HL-60/S4 treated with phorbol 12-myristate 13-acetate at 8.2 ng/mL for 4 days and 3 days (cell line): ENCODE results near the gene SLC10A2.

ENCODE experiments used
- in situ Hi-C: fragments of 300-500 bp; cut with MboI; formaldehyde crosslinking; loops from 2 replicates; pipeline ENCODE4 v1.15.0; 2022; ENCODE audit warnings: low sequenced_read_pairs

SLC10A2 gene

DNA sequence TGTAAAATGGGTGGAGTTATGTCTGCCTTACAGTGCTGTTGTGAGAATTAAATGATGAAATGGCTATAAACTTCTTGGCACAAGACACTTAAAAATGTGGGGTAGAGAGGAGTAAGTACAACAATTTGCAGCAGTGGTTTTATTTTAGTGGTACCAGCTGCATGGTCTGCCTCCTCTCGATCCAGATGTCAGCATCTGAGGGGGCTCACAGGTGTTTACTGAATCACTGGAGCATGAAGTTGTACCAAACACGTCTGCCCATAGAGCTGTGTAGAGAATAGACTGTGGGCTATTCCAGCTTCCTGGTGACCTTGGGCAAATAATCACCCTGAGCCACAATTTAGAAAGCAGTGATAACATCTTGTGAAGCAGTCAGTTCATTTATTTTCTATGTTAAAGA is 11.1 kb downstream of the SLC10A2 start:
- in situ Hi-C loops = no loop called here

DNA sequence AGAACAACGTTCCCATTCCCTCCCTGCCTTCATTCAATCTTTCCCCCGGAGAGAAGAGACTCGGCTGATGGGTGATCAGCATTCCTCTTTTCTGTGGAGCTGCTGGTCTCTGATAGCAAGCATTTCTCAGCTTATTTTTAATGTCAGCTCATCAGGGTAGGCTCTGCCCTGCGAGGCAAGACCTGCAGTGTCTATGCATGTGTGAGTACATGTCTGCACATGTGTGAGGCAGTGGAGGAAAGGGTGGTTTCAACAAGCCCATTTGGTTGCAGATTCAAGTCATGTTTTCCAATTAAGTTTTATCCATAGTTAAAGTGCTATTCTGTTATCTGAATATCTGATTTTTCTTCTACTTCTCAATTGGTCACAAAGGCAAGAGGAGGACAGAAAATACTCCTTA is 19.5 kb downstream of the SLC10A2 start:
- in situ Hi-C loops = no loop called here

DNA sequence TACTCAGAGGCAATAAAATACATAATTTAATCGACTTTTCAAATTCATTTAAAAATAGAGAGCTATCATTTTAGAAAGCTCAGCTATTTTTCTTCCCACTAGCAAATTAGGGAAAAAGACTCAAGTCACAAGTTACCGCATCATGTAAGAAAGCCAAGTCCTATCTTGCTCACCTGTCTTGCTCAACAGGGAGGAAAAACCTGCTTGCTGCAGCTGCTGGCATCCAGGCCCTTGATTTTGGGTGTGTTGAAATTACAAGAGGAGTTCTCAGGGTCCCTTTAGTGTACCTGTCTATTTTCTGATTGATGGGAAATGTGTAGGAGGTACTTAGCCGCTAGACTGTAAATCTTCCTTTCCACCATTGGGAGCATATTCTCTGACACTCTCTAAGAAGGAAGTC is 22.2 kb downstream of the SLC10A2 start:
- in situ Hi-C loops = no loop called here

DNA sequence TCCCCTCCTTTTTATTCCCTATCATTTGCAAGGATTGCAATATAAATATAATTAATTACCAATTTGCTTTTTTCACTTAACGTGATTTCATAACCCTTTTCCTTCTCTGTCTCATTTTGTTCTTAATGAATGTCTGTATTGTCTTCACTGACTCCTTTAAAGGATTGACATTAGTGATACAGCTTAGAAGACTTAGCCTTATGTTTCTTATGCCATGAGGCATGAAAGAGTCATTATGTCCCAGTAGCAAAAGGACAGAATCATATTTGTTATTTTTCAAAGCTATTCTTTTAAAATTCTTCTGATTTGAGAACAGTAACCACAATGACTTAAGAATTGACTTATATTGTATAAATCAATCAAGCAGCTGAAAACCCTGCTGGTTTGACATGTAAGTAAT is 26.2 kb downstream of the SLC10A2 start:
- in situ Hi-C loops = no loop called here

DNA sequence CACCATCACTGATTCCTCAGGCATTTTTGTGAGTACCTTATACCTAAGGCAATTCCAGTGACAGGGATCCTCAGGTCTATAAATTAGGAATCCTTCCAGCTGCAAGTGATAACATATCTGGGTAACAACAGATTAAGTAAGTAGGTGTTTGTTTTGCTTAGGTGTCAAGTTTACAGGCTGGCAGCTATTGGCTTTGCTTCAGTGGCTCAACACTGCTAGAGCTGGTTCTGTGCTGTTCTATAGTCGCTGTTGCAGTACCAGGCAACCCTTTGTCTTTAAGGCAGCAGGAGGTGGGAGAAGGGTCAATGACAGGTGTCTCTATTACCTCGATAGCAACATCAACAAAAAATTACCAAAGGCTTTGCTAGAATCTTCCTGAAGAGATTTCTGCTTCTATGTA is 27.0 kb downstream of the SLC10A2 start:
- in situ Hi-C loops = no loop called here

DNA sequence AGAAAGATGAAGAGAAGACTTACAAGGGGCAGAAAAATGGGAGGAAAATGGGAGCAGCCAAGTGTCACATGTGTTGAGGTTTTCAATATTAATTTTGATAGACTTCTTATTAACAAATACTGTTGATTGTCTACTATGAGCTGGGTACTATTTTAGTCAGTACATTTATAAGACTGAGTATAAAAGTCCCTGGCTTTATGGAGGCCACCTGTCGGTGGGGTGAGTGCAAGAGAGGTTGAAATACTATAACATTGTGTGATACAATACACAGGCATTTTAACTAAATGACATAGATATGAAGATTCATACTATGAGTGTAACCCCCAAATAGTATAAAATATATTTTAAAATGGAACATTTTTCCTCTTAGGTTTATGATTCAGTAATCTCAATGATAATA is 29.9 kb downstream of the SLC10A2 start:
- in situ Hi-C loops = no loop called here

DNA sequence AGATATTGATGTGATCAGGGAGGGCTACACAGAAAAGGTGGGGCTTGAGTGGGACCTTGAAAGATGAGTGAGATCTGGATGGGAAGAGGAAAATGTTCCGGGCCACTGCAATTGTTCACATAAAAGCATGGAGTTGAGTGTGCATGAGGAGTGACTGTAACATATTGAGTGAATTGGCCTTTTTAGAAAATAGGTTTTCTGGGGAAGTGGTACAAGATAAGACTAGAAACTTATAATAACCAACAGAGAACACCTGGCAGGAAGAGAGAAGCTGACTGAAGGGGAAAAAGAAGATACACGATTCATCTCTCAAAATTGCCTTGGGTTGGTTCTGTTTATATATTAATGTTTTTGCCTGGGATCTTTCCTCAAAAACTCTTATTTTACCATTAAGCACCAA is 32.2 kb downstream of the SLC10A2 start:
- in situ Hi-C loops = no loop called here

DNA sequence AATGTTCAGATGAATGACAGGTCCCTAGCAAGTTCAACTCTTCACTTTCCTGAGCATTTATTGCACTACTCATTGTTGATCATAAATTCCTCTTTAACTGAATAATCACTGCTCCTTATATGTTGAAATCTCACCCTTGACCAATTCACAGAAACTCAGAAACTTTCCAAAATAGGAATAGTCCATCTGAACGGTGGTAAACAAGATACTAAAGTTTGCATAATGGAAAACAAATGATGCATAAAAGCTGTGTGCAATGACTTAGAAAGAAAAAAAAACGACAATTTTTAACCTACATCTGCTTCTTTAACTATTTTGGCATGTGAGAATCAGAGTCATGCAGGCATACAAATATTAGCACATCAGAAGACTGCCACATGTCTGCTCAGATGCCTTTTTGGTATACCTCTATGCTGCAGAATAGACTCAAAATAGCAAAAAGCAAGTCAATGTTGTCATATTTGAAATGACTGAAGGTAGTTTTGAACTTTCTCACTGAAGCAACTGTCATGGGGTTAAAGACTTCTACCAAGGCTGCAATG is 34.8 kb downstream of the SLC10A2 start:
- in situ Hi-C loops = no loop called here

DNA sequence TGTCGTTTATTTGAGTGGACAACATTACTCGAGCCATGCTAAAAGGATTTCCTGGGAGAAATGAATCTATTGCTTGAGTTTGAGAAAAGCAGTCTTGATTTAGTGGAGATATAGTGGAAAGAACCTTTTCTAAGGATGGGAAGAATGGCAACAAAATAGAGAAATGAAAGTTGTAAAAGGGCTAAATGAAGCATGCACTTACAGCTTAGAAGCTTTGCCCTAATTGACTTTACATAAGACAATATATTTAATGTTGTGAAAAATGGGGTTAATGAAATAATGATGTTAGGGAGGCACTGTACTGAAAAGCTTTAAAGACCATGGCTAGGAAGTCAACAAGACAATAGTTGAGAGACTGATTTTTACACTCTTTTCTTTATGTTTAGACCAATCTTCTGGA is 35.4 kb downstream of the SLC10A2 start:
- in situ Hi-C loops = no loop called here

DNA sequence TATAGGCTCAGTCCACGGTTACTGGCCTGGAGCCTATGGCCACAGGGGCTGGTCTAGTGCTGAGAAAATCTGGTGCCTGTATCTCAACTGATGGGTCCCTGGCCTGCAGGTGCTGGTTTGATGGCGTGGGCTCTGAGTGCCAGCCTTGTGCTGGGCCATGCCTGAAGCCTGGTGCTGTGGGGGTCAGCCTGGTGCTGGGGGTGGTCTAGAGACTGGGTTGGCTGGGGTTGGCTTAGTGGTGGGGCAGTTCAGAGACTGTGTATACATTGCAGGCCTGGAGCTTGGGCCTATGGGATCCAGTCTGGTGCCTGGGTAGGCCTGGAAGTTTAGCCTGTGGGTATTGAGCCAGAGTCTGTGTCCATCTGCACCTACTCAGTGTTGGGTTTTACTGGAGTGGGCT is 36.4 kb downstream of the SLC10A2 start:
- in situ Hi-C loops = no loop called here

DNA sequence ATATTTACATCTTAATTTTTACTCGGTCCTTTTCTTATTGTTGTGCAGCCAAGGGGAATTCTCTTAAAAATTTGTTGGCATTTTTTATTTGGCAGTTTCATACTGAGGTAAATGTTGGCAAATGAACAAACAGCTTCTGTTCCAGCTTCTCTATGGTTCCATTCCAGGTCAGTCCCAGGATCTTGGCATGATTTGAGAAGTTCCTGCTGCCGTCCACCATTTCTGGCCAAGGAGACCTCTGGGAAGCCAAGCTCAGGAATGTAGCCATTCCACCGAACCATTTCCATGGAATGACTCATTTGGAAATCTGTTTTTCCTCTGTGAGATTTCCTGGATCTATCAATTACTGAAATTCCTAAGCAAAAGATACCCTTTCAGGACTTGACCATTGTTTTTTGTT is 43.9 kb downstream of the SLC10A2 start:
- in situ Hi-C loops = no loop called here

DNA sequence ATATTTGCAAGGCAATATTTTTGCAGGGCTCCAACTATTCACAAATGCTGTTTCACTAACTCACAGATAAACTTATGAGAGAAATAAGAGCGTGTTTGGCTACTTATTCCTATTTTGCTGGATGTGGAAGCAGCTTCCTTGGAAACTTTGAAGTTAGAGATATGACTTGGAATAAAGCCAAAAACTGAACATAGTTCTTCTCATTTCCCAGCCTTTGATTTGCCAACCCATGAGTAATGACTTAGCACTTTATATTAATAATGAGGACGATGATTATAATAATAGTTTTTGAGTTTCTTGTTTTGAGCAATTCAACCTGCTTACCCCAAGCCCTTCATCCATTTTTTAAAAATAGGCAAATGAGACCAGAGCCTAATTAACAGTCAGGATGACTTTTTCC is 47.7 kb downstream of the SLC10A2 start:
- in situ Hi-C loops = no loop called here

DNA sequence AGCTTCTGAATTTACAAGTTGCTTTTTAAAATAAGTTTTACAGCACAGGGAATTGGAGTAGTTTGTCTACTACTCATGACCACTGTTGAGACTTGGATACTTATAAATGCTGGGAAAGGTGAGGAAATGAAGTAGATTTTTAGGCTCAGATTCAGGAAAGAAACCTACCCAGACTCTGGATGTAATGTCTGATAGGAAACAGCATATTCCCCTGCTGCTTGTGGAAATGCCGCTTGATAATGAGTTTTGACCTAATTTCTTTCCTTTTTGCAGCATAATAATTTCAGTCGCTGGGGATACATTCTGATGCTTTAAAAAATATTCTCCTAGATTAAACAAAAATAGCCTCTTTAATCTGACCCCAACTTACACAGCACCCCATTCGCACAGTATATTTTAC is 53.6 kb downstream of the SLC10A2 start:
- in situ Hi-C loops = no loop called here

DNA sequence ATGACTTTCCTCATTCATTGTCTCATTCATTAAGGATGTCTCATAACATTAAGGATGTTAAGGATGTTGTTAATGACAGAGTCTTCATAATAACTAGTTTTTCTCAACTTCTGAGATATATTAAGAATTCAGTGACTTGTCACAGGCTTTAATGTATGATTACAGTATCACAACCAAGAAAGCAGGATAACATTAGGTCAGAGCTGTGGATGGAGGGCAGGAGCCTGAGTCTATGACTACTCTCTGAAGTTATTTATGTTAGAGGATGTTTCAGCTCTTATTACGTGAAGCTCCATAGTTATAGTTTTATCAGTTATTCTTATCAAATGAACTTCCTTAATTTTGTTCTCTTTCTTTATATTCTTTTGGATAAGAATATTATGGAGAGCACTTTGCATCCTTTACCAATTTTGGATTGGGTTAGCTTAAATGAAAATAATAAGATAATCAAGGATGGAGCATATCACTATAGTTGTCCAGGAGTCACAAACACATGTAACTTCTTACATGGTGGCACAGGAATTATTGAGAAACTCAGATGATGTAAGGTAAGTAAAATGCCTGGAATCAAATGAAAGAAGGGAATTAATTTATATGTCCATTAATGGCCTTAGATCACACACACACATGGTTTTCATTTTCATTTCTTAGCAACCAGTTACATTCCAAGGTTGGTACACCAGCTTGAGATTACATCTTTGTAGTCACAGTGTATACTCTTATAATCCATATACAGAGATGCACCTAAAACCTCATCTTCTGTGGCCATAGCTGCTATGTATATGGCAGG is 57.0 kb downstream of the SLC10A2 start:
- in situ Hi-C loops = no loop called here

DNA sequence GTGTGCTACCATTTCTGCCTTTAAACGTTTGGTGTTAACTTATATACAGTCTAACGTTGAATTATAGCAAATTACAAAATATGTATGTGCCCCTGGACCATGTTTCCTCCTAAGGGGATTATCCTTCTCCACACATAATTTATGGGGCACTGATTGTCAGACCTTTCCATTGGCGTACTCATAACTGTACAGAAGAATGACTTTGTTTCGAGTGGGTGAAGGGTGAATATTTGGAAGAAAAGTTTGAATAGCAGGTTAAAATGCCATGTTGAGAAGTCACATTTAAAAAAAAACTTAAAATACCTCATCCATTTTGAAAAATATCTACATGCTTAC is 58.8 kb downstream of the SLC10A2 start:
- in situ Hi-C loops = no loop called here

DNA sequence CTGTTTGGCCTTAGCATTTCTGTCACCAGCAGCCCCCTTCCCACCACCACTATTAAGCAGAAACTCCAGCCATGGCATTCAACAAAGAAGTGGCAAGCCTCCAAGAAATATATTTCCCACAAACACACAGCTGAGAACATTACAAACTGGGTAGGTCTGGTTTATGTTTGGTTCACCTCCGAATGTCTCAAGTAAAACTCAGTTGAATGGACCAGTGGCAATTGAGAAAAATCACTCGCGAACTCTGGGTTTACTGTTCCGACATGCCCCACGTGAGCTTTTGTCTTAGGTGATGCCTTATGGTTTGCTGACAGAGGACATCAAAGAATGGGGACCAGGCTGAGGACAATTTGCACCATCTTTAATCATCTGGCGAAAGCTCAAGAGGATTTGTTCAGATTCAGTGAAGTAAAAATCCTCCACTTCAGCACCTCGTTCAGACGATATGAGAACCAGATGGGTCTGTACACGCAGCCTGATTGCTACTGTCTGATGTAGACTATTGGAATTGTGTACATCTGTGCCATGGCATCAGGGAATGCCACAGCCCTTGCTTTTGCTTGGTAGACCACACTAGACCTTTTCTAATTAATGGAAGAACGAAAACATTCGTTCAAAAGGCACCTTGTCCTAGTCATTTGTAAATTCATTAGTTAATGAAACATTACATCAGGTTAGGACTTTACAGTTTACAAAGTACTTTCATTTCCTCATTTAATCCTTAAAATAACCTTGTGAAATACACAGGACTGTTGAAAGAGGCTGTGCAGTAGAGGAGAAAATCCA is 59.4 kb downstream of the SLC10A2 start:
- in situ Hi-C loops = no loop called here

DNA sequence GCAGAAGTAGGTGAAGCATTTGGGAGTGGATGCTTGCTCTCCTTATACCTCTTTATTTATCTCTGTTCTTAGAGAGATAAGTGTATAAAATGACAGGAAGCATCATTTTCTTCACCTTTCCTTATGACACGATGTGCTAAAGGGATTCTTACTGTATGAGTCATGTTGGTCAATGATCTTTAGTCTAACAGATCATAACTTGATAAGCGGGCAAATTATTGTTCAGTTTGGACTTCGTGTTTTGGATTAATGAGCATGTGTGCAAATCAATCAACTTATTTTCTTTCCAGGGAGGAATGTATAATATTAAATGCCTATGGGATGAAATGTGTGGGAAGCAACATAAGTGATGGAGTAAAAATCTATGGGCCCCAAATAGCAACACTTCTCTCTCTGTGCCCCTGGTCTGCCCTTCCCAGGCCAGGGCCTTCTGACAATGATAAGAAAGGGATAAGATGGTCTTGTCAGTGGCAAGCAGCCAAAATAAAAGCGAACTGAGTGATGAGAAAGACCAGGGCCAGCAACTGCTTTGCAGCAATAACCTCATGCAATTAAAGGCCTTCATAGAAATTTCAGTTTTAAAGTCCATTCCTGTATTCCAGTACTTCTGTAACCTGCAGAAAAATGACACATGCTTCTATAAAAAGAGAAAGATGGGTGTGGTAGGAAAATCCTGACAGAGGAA is 61.4 kb downstream of the SLC10A2 start:
- in situ Hi-C loops = no loop called here

DNA sequence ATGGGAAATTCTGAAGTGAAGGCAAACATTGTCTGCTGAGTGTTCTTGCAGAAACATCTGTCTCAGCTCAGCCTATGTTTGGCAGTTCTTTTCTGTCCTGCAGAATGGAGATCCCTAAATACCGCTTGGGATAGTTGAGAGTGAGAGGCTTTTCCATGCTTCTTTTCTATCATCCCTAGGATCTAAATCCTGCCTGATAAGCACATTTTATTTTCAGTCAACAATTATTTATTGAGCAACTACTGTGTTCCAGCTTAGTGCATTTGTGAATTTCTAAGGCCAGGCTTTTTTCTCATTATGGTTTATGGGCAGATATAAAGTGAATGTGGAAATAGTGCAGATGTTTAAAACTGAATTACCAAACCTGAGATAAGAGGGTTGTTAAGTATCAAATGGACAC is 62.6 kb downstream of the SLC10A2 start:
- in situ Hi-C loops = no loop called here

DNA sequence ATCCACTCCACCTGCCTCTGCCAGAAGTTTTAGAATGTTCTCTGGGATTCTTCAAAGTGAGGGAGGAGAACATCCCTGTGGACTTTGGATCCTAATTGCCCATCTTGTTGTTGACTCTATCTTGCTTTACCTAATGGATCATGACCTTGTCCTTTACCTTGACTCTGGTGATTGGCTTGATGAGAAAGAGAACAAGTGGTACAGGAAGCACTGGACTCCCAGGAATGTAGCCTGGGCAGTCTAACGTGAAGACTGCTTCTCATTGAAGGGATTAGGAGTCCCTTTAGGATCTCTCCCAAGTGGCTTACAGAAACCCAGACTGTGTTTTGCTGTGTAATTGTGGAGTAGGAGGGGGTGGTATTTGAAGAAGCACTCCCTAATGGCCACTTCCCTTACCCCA is 63.9 kb downstream of the SLC10A2 start:
- in situ Hi-C loops = no loop called here

DNA sequence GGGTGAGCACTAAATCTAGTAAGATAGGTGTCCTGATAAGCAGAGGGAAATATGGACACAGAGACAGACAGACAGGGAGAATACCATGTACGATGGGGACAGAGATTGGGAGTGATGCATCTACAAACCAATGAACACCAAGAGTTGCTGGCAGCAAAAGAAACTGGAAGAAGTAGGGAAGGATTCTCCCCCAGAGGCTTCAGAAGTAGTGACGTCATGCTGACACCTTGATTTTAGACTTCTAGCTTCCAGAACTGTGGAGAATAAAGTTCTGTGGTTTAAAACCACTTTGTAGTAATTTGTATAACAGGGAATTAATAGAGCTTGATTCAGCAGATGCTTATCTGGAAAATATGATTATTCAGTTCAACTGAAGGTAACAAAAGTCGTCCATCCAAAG is 66.1 kb downstream of the SLC10A2 start:
- in situ Hi-C loops = no loop called here

DNA sequence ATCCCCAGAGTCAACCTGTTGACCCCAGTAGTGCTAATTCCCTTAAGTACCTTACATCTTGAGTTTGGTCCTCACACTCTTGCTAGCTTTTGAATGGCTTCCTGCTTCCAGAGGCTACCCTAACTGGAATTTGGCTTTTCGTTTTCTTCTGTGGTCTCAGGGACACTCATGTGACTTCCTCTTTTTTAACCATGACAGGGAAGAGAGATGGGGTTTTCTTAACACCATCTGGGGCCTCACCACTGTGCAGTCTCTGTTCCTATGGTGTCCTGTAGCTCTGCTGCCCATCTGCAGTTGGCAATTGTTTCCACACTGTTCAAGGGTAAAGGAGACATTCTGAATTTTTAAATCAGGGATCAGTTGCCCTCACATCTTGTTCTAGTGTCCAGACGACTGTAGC is 66.7 kb downstream of the SLC10A2 start:
- in situ Hi-C loops = no loop called here
